Measurements from ENCODE around the gene FCRL3.

GRCh38 chr1:157653494-157653873, 47.1 kb downstream of the FCRL3 start:
- TF ChIP-seq POLR2A (IDR thresholded peaks at IDR 0.05): no peak
- no peak for TF ChIP-seq CTCF (IDR thresholded peaks at IDR 0.05)
- TF ChIP-seq POLR2AphosphoS5 (IDR thresholded peaks at IDR 0.05): no peak
- no peak for TF ChIP-seq EP300 (IDR thresholded peaks at IDR 0.05)

Measured in sigmoid colon (tissue), 4 donors.